ENCODE measurements around the gene KCTD13.
"Not testable (repeated sequence)": the region's sequence is repeated elsewhere in the genome, so short reads cannot be mapped to it uniquely, and the experiment has no call there.

Gene KCTD13

GRCh38 chr16:29962344-29962994, 36.4 kb upstream of the KCTD13 start:
- H3K4me1 ChIP-seq (ENCODE audit: control insufficient read depth in 1 of 2, insufficient read depth in 1 of 2, low read depth in 1 of 2, low read length in 1 of 2) = peaks cover 8 to 16% of the 10 kb centered on the region in 2 experiments
- no peaks in the 10 kb centered on the region for H3K36me3 ChIP-seq
- peak overlapping the region; percentile 83 for H3K27ac ChIP-seq
- no peak for TF ChIP-seq CTCF (IDR thresholded peaks at IDR 0.05)
- H3K4me3 ChIP-seq (ENCODE audit: low read depth in 1 of 2, low read length in 1 of 2) = peak overlapping the region; percentile 78
- no peaks in the 10 kb centered on the region for H3K27me3 ChIP-seq
- H3K9me3 ChIP-seq = no peaks in the 10 kb centered on the region

GRCh38 chr16:29961479-29962343, 35.7 kb upstream of the KCTD13 start, which contains the start of gene TMEM219:
TMEM219 (plus strand) TSS chr16:29962079; CDS start chr16:29963144, 1,065 bp downstream.
- peaks cover 8 to 16% of the 10 kb centered on the region in 2 experiments for H3K4me1 ChIP-seq (ENCODE audit: control insufficient read depth in 1 of 2, insufficient read depth in 1 of 2, low read depth in 1 of 2, low read length in 1 of 2)
- TF ChIP-seq CTCF (IDR thresholded peaks at IDR 0.05) = peak; percentile 79
- H3K4me3 ChIP-seq (ENCODE audit: low read depth in 1 of 2, low read length in 1 of 2) = peak within 1 kb of the TSS; percentile 78
- no peaks in the 10 kb centered on the region for H3K9me3 ChIP-seq
- H3K27me3 ChIP-seq = no peaks in the 10 kb centered on the region
- H3K36me3 ChIP-seq = no peaks in the 10 kb centered on the region
- H3K27ac ChIP-seq = peak within 1 kb of the TSS; percentile 83

GRCh38 chr16:29961127-29961478, 35.1 kb upstream of the KCTD13 start:
- Histone ChIP-seq H3K27ac (no peak overlapping the region), H3K36me3 (no peaks in the 10 kb centered on the region), H3K4me1 (ENCODE audit: control insufficient read depth in 1 of 2, insufficient read depth in 1 of 2, low read depth in 1 of 2, low read length in 1 of 2) (peaks cover 8 to 16% of the 10 kb centered on the region in 2 experiments), H3K9me3 (no peaks in the 10 kb centered on the region), H3K27me3 (no peaks in the 10 kb centered on the region), H3K4me3 (ENCODE audit: low read depth in 1 of 2, low read length in 1 of 2) (peak overlapping the region; percentile 78)
- no peak for TF ChIP-seq CTCF (IDR thresholded peaks at IDR 0.05)

GRCh38 chr16:29959821-29960220, 33.8 kb upstream of the KCTD13 start:
- not testable (repeated sequence) for H3K4me3 ChIP-seq (ENCODE audit: low read depth in 1 of 2, low read length in 1 of 2); H3K36me3 ChIP-seq; H3K27ac ChIP-seq; H3K9me3 ChIP-seq; H3K27me3 ChIP-seq
- peaks cover 8 to 16% of the 10 kb centered on the region in 2 experiments for H3K4me1 ChIP-seq (ENCODE audit: control insufficient read depth in 1 of 2, insufficient read depth in 1 of 2, low read depth in 1 of 2, low read length in 1 of 2)

- no peaks in the 10 kb centered on the region for H3K36me3 ChIP-seq
- no peak overlapping the region for H3K27ac ChIP-seq
- no peaks in the 10 kb centered on the region for H3K27me3 ChIP-seq
- no peak for TF ChIP-seq CTCF (IDR thresholded peaks at IDR 0.05)
- H3K9me3 ChIP-seq = no peaks in the 10 kb centered on the region
- no peak overlapping the region for H3K4me3 ChIP-seq (ENCODE audit: low read depth in 1 of 2, low read length in 1 of 2)
- H3K4me1 ChIP-seq (ENCODE audit: control insufficient read depth in 1 of 2, insufficient read depth in 1 of 2, low read depth in 1 of 2, low read length in 1 of 2) = peaks cover 8 to 16% of the 10 kb centered on the region in 2 experiments
Measured at GRCh38 chr16:29959293-29959692, 33.3 kb upstream of the KCTD13 start.

- H3K9me3 ChIP-seq = no peaks in the 10 kb centered on the region
- H3K27me3 ChIP-seq = no peaks in the 10 kb centered on the region
- H3K4me3 ChIP-seq (ENCODE audit: low read depth in 1 of 2, low read length in 1 of 2) = no peak overlapping the region
- peaks cover 8 to 16% of the 10 kb centered on the region in 2 experiments for H3K4me1 ChIP-seq (ENCODE audit: control insufficient read depth in 1 of 2, insufficient read depth in 1 of 2, low read depth in 1 of 2, low read length in 1 of 2)
- H3K36me3 ChIP-seq = no peaks in the 10 kb centered on the region
- H3K27ac ChIP-seq = no peak overlapping the region
- no peak for TF ChIP-seq CTCF (IDR thresholded peaks at IDR 0.05)
Measured at GRCh38 chr16:29958756-29959155, 32.7 kb upstream of the KCTD13 start.

Data from neutrophil (primary cell).